ENCODE measurements around the gene SLC6A9. TPM values are rescaled to one million over a fixed set of nuclear protein-coding genes. Genes with fewer than 3 reads are reported as not detected.

The SLC6A9 gene
- 41.1 TPM for polyA plus RNA-seq (2013, experiment 1 of 2; ENCODE audit: insufficient read length)
- polyA plus RNA-seq (2013, experiment 2 of 2; ENCODE audit: insufficient read length), result 39.3 TPM

GRCh38 chr1:44031252-44032169 lies at the start of gene SLC6A9:
TSS of gene SLC6A9 (minus strand) at chr1:44031462. CDS start at chr1:44024277, 7,185 bp downstream.
- peak; percentile 92 for DNase-seq

DNA sequence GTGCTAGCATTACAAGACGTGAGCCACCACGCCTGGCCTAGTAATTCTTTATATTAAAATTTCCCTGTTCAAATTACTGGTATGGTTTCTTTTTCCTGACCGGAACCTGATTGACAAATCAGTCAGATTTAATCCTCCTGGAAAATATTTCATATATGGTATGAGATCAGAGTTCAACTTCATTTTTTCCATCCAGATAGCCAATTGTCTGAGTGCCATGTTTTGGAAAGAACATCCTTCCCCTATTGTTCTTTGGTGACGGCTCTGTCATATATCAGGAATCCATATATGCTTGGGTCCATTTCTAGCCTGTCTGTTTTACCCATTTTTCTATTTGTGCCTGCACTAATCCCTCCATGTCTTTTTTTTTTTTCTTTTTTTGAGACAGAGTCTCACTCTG lies 48.3 kb upstream of the SLC6A9 start:
- no peak for DNase-seq

DNA sequence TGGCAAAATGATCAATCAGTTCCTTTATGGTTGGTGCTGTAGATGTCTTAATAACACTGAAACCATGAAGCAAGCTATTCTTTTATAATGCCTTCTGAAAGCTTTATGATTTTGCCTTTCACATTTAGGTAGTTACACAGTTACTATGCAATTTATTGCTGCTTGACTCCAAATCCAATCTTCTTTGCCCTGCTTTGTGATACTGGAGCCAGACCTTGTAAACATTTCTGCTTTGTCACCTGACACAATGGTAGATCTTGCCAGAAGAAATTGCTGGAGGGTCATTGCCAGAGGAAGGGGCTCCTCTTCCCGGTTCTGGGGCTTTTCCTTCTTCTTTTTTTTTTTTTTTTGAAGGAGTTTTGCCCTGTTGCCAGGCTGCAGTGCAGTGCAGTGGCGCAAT lies 46.8 kb upstream of the SLC6A9 start:
- DNase-seq, result no peak

GRCh38 chr1:44077421-44077820 lies 46.2 kb upstream of the SLC6A9 start:
- no peak for DNase-seq

DNA sequence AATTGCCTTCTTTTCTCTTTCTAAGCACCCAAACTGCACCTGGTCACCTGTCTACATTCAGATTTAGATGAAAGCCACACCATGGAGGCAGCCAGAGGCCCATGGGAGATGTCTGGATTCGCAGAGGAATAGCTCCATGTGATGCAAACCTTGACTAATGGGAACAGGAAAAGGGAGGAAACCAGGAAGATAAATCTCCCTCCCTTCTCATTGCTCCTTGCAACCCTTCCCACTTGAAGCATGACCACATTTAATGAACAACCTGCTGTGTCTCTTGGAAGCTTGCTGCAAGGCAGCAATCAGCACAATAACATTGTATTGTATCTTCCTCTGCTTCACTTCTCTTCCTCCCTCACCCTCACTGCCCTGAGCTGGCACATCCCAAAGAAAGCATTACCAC lies 44.8 kb upstream of the SLC6A9 start:
- no peak for DNase-seq

DNA sequence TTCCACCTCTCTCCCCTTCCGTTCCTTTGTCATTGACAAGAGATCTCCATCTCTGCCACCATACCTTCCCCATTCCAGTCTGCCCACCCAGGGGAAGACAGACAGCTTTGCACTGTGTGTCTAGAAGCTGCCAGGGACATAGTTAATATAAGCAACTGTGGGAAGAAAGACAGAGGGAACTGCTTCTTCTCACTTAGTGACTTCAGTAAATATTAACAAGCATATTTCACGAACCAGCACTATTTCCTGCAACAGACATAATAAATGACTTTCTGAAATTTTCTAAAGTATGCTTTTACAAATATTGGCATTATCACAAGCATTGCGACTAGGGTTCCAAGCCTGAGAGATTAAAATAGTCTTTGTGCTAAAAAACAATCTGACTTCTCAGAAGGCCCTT lies 43.2 kb upstream of the SLC6A9 start:
- no peak for DNase-seq

- DNase-seq, result no peak
Measured at GRCh38 chr1:44073528-44073927, 42.3 kb upstream of the SLC6A9 start.

DNA sequence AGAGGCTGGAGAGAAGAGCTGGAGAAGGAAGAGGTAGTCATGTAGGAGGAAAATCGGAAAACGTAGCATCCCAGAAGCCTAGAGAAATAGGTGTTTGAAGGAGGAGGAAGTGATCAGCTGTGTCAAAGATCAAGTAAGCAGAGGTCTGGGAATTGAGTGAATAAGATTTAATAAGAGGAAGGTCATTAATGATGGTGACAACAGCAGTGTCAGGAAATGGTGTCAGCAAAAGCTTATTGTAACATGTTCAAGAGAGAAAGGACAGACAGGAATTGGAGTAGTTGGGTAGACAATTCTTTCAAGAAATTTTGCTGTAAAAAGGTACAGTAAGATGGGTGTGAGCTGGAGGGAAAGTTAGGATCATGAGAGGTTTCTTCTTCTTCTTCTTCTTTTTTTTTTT lies 41.6 kb upstream of the SLC6A9 start:
- DNase-seq, result no peak

GRCh38 chr1:44072204-44072603 lies 40.9 kb upstream of the SLC6A9 start:
- DNase-seq, result peak; percentile 83

- DNase-seq, result no peak
Measured at GRCh38 chr1:44071461-44071860, 40.2 kb upstream of the SLC6A9 start.

DNA sequence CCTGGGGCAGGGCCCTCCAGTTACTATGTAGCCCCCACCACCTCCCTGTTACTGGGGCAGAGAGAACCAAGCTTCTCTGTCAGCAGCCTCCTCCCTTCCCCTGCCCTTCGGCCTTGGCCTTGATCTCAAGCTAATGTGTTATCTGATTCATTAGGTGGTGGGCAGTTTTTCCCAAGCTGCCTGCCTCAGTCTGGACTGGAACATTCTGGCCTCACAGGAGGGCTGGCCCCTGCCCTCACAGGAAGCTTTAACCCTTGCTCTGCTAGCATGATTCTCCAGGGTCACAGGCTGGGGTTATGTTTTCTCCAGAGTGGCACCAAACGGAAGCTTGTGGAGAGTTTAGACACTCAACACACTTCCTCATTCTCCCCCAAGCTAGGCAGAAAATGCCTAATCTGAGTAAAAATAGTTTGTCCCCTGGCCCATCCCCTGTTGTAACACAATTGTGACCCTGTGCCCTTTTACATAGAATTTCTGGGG lies 37.2 kb upstream of the SLC6A9 start:
- DNase-seq, result no peak

GRCh38 chr1:44067266-44068250 lies 36.3 kb upstream of the SLC6A9 start:
- no peak for DNase-seq

DNA sequence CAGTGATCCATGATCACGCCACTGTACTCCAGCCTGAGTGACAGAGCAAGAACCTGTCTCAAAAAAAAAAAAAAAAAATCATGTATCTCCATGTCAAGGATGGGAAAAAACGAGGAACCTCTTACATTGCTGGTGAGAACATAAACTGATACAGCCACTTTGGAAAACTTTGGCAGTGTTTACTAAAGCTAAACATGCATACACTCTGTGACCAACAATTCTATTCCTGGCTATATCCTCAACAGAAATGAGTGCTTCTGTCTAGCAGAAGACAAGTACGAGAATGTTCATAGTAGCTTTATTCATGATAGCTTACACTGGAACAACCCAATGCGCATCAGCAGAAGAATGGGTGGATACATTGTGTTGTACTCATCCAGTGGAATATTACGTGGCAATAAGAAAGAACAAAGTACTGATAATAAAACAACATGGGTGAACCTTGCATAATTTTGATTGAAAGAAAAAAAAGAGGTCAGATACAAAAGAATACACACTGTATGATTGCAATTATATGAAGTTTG lies 31.5 kb upstream of the SLC6A9 start:
- DNase-seq, result no peak

- DNase-seq, result no peak
Measured at GRCh38 chr1:44061857-44062256, 30.6 kb upstream of the SLC6A9 start.

GRCh38 chr1:44060830-44061267 lies 29.6 kb upstream of the SLC6A9 start:
- DNase-seq, result no peak

- no peak for DNase-seq
Measured at GRCh38 chr1:44059664-44060355, 28.5 kb upstream of the SLC6A9 start.

- no peak for DNase-seq
Measured at GRCh38 chr1:44059212-44059611, 27.9 kb upstream of the SLC6A9 start.

GRCh38 chr1:44057293-44057692 lies 26.0 kb upstream of the SLC6A9 start:
- DNase-seq, result no peak

DNA sequence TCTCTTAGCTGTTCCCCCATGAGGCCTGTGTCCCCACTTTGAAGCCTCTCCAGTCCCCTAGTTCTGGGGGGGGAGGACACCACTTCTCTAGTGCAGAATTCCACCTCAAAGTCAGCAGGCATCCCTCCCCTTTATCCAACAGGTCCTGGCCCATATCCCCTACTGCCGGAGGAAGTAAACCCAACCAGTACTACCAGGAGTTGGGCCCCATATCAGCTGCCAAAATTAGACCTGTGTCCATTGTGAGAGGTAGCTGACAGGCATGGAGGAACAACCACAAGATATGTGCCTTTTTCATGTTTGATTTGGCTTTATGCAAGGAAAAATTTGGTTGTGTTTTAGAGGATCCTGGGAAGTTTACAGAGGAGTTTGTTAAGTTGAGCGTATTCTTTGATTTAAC lies 22.1 kb upstream of the SLC6A9 start:
- no peak for DNase-seq

DNA sequence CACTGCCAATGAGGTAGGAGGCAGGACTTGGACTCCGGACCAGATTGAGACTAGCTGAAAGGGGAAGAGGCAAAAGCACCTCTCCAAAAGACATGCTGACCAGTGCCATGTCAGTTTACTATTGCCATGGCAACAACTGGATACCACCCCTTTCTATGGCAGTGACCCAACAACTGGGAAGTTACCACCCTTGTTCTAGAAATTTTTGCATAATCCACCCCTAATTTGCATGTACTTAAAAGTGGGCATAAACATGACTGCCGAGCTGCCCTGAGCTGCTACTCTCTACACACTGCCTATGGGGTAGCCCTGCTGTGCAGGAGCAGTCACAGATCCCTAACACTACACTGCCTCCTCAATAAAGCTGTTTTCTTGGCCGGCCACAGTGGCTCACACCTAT lies 19.0 kb upstream of the SLC6A9 start:
- DNase-seq, result no peak

DNA sequence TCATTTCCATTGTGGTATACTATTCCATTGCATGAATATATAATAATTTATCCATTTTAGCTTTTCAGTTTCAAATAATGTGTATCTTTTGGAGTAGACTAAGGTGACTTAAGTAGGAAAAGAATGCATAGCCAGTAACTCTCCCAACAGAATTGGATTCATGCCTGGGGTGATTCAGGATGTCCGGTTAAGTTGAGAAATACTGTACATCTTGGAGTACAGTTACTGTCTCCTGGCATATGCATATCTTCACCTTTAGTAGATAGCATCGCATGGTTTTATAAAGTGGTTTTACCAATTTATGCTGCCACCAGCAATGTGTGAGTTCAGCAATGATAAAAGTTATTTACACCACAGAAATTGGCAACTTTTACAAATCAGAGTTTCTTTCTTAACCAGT lies 18.6 kb upstream of the SLC6A9 start:
- DNase-seq, result peak; percentile 89

All from fibroblast of skin of scalp (primary cell).